Stimulated activated CD8-positive, alpha-beta memory T cell treated with anti-CD3 and anti-CD28 coated beads, Interleukin-12 subunit alpha, Interleukin-12 subunit beta, amount 100 ng/mL, for 4 hours (primary cell): ENCODE measurements around the gene NAT16.

Source experiments
- DNase-seq: peaks from one replicate; pipeline ENCODE4 v3.0.0-alpha.2; 2020; ENCODE audit warnings: low read depth

Gene NAT16

GRCh38 chr7:101170617-101171441 is 9.3 kb downstream of the NAT16 start:
- no peak for DNase-seq

GRCh38 chr7:101169838-101170551 is 10.1 kb downstream of the NAT16 start:
- peak; percentile 66 for DNase-seq

- no peak for DNase-seq
Measured at GRCh38 chr7:101169110-101169837, 10.8 kb downstream of the NAT16 start.

- no peak for DNase-seq
Measured at GRCh38 chr7:101168412-101169049, 11.6 kb downstream of the NAT16 start.

- DNase-seq: no peak
Measured at GRCh38 chr7:101167645-101168411, 12.3 kb downstream of the NAT16 start.

- DNase-seq: no peak
Measured at GRCh38 chr7:101166909-101167644, 13.0 kb downstream of the NAT16 start.

GRCh38 chr7:101166648-101166908 is 13.5 kb downstream of the NAT16 start:
- DNase-seq: no peak

GRCh38 chr7:101165958-101166647 is 14.0 kb downstream of the NAT16 start:
- DNase-seq: no peak

GRCh38 chr7:101165075-101165957 is 14.8 kb downstream of the NAT16 start, which contains the start of gene VGF:
TSS of gene VGF (minus strand) at chr7:101165569. CDS start at chr7:101164843, 726 bp downstream.
- DNase-seq: peak; percentile 75

GRCh38 chr7:101164071-101164840 is 15.8 kb downstream of the NAT16 start:
- DNase-seq: no peak

GRCh38 chr7:101163279-101164070 is 16.6 kb downstream of the NAT16 start:
- no peak for DNase-seq

GRCh38 chr7:101162551-101163278 is 17.4 kb downstream of the NAT16 start:
- DNase-seq: no peak

- DNase-seq: no peak
Measured at GRCh38 chr7:101161692-101162471, 18.2 kb downstream of the NAT16 start.

- DNase-seq: no peak
Measured at GRCh38 chr7:101160910-101161309, 19.2 kb downstream of the NAT16 start.

- no peak for DNase-seq
Measured at GRCh38 chr7:101159696-101160674, 20.1 kb downstream of the NAT16 start.
